ENCODE results near the gene KMT5C. TPM values are rescaled to one million over a fixed set of nuclear protein-coding genes. Genes with fewer than 3 reads are reported as not detected.

Gene KMT5C
- total RNA-seq, 2 donors from 2014 or later, result 19.0 to 20.7 TPM

DNA sequence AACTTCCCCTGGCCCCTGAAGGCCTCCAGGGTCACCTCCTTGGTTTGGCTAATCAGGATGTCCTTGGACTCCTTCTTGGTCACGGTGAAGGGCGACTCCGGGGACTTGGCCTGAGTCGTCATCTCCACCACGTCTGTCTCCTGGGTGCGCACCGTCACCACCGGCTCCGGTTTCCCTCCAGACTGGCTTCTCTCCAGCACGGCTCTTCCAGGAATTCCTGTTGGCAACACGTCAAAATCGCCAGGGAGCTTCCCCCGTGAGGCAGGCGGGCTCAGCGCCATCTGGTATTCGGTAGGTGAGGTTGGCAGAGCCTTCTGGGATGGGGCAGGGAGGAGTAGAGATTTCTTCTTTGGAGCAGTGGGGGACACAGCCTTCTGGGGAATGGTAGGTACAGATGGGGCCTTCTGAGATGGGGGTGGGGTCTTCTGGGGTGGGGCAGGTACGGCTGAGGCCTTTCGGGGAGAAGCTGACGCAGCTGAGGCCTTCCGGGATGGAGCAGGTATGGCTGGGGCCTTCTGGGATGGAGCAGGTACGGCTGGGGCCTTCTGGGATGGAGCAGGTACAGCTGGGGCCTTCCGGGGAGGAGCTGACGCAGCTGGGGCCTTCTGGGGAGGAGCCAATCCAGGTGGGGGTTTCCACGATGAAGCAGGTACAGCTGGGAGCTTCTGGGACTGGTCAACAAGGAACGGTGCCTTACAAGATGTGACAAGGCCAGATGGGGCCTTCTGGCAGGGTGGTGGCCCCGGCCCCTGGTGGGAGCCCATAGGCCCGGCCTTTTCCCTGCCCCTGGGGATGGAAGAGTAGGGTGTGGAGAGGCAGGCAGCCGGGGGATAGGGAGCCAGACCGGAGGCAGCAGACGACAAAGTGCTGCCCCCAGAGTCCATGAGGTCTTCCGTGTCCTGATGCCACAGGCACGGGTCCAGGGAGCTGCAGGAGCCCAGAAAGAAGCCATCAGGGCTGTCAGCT is 19.6 kb downstream of the KMT5C start:
- intact Hi-C loops (cut with DNase I, micrococcal nuclease), result no loop called here
- ATAC-seq (no peak), DNase-seq (no peak)

DNA sequence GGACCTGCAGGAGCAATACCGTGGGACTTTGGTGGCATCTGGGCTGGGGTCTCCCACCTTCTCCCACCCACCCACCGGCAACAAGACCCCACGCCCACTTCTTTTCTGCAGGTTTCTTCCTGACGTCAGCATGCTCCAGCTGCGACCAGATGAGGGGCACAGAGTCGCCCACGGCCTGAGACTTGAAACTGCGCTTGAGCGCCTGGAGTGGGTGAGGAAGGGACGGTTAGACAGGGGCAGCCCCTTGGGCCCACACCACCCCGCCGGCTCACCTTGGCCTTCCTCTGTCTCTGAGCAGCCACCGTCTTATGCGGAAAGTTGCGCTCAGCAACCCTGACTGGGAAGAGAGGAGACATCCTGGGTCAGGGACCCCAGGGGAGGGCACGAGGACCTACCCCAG is 21.2 kb downstream of the KMT5C start:
- intact Hi-C loops (cut with DNase I, micrococcal nuclease), result no loop called here
- ATAC-seq, result no peak
- no peak for DNase-seq

DNA sequence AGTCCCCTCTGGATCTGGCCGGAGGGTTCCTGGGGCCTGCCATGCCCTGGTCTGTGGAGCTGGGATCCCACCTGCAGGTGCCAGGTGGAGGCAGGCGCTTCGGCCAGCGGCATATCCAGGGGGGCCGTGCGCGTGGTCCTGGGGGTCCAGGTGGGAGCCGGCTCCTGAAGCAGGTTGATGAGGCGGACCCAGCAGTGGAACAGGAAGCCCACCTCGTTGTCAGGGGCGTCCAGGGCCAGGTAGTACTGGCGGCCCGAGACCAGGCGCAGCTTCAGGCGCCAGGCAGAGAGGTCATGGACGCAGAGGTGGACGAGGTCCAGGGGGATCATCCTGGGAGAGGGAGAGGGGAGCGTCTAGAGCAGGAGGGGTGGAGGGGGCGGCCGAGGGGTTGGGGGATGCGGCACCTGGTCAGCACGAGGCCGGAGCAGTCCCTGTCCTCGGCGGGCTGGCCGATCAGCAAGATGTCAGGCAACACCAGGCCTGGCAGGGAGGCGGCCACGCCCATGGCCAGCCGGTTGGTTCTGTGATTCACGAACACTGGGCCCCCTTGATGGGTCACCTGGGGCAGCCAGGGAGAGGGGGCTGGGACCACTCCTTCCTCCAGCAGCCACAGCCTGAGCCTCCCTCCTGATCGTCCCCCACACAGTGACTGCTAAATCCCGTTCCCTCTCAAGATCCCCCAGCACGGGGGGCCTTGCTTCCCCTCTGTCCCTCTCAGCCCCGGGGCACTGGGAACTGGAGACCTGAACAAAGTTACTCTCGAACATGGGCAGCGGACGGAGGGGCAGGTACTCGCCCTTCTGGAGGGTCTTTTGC is 22.7 kb downstream of the KMT5C start:
- intact Hi-C loops (cut with DNase I, micrococcal nuclease), result no loop called here
- ATAC-seq (no peak), DNase-seq (no peak)

DNA sequence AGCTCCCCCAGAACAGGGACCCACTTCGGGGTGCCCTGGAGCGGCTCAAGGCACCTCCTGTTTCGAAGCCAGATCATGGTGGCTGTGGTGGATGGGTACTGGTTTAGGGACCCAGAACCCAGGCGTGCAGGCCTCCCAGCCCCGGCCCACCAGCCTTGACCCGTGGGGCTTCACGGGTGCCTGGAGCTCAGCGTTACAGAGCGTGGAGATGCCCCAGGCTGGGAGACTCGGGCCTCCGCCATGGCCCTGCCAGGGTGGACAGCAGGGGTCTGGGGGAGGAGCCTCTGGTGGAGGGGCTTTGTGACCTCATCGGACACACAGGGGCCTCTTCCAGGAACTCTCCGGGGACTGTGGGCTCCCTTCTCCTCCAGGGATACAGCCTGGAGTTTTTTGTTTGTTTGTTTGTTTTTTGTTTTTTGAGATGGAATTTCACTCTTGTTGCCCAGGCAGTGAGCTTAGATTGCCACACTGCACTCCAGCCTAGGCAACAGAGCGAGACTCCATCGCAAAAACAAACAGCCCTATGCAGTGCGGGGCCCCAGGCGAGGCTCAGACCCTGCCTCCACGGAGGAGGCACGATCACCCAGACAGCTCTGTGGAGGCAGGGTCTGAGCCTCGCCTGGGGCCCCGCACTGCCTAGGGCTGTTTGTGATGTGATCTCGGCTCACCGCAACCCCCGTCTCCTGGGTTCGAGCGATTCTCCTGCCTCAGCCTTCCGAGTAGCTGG is 23.5 kb downstream of the KMT5C start, which contains the start of gene GARIN5B:
TSS of gene GARIN5B (minus strand) at position 271 of the 727 bp plus-strand sequence. CDS start at position 77, 194 bp downstream.
- intact Hi-C loops (cut with DNase I, micrococcal nuclease), result no loop called here
- DNase-seq (no peak), ATAC-seq (no peak)

DNA sequence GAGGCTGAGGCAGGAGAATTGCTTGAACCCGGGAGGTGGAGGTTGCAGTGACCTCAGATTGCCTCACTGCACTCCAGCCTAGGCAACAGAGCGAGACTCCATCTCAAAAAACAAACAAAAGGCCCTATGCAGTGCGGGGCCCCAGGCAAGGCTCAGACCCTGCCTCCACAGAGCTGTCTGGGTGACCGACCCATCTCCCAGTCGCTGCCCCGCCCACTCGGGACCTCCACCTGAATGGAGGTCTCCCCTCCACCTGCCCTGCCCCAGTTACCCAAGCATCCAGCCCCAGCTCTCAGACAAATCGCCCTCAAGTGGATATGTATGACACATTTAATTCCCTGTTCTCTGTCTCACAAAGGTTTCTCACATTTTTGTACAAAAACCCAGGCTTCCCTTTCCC is 25.6 kb downstream of the KMT5C start:
- intact Hi-C loops (cut with DNase I, micrococcal nuclease), result no loop called here
- no peak for DNase-seq
- no peak for ATAC-seq

- ATAC-seq, result no peak
- intact Hi-C loops (cut with DNase I, micrococcal nuclease), result no loop called here
- no peak for DNase-seq
Observed at GRCh38 chr19:55365964-55366363, 26.3 kb downstream of the KMT5C start.

GRCh38 chr19:55366790-55367189 is 27.1 kb downstream of the KMT5C start:
- intact Hi-C loops (cut with DNase I, micrococcal nuclease), result no loop called here
- DNase-seq (no peak), ATAC-seq (no peak)

DNA sequence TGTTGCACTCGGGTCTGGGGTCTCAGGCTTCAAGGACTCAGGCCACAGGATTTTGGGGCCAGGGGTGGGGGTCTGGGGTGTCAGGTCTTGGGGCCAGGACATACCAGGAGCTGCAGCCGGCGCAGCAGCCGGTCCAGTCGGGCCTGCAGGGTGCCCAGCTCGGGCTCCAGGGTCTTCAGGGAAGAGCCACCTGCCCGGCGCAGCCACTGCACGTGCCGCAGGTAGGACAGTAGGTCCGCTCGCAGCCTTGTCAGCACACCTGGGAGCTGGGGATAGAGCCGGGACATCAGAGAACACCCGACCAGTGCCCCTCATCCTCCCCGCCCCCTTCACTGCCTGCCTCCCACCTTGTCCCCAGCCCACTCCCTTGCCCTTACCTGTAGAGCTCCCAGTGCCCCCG is 28.4 kb downstream of the KMT5C start:
- DNase-seq (no peak), ATAC-seq (no peak)
- intact Hi-C loops (cut with DNase I, micrococcal nuclease), result no loop called here

DNA sequence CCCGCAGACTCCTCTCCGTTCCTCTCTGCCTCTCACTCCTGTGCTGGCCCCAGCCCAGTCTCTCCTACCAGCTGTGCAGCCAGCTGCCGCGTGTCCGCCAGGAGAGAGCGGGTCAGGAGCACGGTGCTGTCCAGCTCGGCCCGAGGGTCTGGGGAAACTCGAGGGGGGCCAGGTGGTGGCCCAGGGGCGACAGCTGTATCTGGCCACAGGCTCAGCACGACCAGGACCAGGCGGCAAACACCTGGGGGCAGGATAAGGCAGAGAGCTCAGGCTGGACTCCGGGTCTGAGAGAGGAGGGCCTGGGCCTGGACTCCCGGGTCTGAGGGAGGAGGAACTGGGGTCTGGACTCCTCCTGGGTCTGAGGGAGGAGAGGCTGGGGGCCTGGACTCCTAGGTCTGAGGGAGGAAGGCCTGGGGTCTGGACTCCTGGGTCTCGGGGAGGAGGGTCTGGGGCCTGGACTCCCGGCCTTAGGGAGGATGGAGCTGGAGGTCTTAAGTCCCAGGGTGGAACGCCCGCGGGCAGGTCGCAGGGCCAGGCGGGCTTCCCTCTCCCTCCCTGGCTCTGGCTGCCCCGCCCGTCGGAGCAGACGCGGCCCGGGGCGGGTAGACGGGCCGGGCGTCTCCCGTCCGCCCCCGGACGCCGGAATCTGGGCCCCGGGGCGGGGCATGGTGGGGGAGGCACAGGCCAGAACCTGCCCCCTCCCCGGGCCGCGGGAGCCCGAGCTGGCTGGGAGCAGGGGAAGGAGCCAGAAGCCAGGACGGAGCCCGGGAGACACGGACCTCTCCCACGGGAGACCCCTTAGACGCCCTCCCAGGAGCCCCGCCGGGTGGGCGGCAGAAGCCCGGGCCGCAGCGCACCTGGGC is 29.3 kb downstream of the KMT5C start:
- intact Hi-C loops (cut with DNase I, micrococcal nuclease), result no loop called here
- ATAC-seq, result peak; percentile 59
- DNase-seq, result no peak

- intact Hi-C loops (cut with DNase I, micrococcal nuclease), result loop anchor here in 1 of 2 donors (10.0 kb wide), 1 partner anchor 65 kb away; no protein-coding TSS in a partner anchor
- no peak for ATAC-seq
- DNase-seq, result no peak
Observed at GRCh38 chr19:55369653-55370304, 30.1 kb downstream of the KMT5C start.

DNA sequence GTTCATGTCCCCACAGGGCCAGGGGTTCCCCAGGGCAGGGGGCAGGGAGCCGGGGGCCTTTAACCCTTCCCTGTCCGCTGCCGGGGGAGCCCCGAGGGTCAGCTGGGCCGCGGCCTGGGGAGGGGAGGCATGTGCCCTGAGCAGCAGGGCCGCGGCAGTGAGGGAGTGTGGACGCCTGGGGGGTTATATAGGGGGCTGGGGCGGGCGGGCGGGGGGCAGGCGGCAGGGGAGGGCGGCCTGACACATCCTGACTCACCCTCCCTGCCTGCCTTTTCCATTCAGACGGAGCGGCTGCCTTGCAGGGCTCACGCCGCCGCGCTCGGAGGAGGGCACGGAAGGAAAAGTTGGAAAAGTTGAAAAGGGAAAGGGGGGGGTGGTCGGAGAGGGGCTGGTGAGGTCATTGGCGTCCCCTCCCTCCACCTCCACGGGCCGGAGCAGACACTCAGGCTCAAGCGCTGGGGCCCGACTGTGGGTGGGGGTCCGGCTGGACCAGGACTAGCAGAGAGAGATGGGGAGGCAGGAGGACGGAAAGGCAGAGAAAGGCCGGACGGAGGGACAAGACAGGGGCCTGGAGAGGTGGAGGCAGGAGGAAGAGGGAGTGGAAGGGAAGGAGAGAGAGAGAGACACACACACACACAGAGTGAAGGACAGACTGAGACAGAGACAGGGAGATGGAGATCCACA is 30.8 kb downstream of the KMT5C start, which contains the start of gene IL11:
TSS of gene IL11 (minus strand) at position 159 of the 684 bp plus-strand sequence. CDS start at position 6, 153 bp downstream.
- DNase-seq, result no peak
- intact Hi-C loops (cut with DNase I, micrococcal nuclease), result loop anchor here in 1 of 2 donors (10.0 kb wide), 1 partner anchor 66 kb away; no protein-coding TSS in a partner anchor
- no peak for ATAC-seq

GRCh38 chr19:55372316-55373081 is 32.8 kb downstream of the KMT5C start:
- DNase-seq (no peak), ATAC-seq (no peak)
- intact Hi-C loops (cut with DNase I, micrococcal nuclease), result loop anchor here in 1 of 2 donors (10.0 kb wide), 1 partner anchor 68 kb away; no protein-coding TSS in a partner anchor

GRCh38 chr19:55373306-55373992 is 33.8 kb downstream of the KMT5C start:
- ATAC-seq, result no peak
- no peak for DNase-seq
- intact Hi-C loops (cut with DNase I, micrococcal nuclease), result loop anchor here in 1 of 2 donors (10.0 kb wide), 1 partner anchor 69 kb away; no protein-coding TSS in a partner anchor

DNA sequence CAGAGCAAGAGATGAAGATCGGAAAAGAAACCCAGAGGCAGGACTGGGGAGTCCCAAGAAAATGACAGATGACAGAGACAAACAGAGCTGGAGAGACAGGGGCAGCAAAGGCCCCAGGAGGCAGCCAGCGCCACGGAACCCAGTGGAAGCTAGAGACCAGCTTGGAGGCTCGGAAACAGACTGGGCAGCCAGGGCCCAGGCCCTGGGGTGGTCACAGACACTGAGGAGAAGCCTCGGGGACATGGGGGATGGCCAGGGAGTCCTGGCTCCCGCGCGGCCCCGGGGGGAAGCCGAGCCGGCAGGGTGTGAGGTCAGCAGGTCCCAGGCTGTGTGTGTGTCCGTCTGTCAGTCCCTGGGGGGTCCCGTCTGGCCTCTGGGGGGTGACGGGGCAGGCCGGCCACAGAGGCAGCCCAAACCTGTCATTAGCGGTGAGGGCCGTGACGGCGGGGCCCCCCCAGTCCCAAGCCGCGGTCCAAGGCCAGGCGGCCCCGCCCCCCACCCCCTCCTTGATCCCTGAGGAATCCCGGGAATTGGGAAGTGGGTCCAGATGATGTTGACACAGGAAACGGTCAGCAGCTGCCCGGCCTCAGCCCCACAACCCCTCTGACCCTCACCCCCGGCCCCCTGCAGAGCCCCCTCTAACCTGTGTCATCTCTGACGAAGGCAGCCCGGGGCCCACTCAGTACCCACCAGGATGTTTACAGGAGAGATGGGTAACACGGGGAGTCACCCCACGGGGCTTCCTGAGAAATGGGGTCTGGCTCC is 34.5 kb downstream of the KMT5C start:
- intact Hi-C loops (cut with DNase I, micrococcal nuclease), result loop anchor here in 1 of 2 donors (10.0 kb wide), 1 partner anchor 69 kb away; no protein-coding TSS in a partner anchor
- DNase-seq (no peak), ATAC-seq (peak; percentile 2)
